Astrocyte of the spinal cord (primary cell): ENCODE data around the gene LUC7L3.
"Not testable (repeated sequence)": the region's sequence is repeated elsewhere in the genome, so short reads cannot be mapped to it uniquely, and the experiment has no call there.

Source experiments
- DNase-seq: peaks from one replicate; pipeline ENCODE4 v3.0.0; 2011; ENCODE audit warnings: low read depth, low spot score
- H3K4me3 ChIP-seq: 2 replicates; pipeline ENCODE4 v1.5.1; 2011; ENCODE audit warnings: low read depth, mild to moderate bottlenecking, low read length, moderate library complexity
- in situ Hi-C: cut with HindIII; loops from 2 replicates; pipeline ENCODE4 v1.10.0; 2017; ENCODE audit warnings: low sequenced_read_pairs
- TF ChIP-seq, protein P1 (sequence below): IDR thresholded peaks from 2 replicates; pipeline ENCODE4 v1.5.1; 2012; ENCODE audit warnings: low read depth, mild to moderate bottlenecking, low read length, inconsistent platforms

LUC7L3 gene

DNA sequence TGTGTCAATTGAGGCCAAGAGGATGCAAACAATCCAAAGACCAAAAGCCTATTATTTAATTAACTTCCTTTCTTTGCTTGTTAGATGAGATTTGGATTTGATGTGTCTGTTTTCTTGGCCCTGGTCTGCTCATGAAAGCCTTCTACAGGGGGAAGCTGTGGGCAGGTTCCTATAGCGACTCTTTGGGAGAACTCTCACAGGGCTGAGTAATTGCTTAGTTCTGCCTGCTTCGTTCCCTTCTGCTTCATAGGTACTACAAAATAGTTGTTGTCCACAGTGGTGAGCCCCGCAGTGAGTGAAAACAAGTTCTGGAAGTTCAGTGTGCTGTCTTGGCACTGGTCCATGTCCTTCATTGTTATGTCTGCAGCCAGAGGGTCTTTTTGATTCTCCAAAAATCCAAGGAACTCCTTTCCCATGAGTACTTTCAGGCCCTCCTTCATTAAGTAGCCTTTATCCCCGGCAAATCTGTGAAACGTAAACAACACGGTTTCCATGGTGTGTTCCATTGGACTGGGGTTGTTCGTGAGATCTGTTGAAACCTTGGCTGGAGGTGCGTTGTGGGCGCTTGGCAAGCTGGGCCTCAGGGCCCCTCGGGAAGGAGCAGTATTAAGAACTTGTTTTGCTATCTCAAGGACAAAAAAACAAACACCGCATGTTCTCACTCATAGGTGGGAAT, 77.9 kb downstream of the LUC7L3 start:
- TF ChIP-seq, protein P1, sequence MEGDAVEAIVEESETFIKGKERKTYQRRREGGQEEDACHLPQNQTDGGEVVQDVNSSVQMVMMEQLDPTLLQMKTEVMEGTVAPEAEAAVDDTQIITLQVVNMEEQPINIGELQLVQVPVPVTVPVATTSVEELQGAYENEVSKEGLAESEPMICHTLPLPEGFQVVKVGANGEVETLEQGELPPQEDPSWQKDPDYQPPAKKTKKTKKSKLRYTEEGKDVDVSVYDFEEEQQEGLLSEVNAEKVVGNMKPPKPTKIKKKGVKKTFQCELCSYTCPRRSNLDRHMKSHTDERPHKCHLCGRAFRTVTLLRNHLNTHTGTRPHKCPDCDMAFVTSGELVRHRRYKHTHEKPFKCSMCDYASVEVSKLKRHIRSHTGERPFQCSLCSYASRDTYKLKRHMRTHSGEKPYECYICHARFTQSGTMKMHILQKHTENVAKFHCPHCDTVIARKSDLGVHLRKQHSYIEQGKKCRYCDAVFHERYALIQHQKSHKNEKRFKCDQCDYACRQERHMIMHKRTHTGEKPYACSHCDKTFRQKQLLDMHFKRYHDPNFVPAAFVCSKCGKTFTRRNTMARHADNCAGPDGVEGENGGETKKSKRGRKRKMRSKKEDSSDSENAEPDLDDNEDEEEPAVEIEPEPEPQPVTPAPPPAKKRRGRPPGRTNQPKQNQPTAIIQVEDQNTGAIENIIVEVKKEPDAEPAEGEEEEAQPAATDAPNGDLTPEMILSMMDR: no peak
- peak; percentile 4 for DNase-seq
- no peak overlapping the region for H3K4me3 ChIP-seq
- in situ Hi-C loops: no loop called here

DNA sequence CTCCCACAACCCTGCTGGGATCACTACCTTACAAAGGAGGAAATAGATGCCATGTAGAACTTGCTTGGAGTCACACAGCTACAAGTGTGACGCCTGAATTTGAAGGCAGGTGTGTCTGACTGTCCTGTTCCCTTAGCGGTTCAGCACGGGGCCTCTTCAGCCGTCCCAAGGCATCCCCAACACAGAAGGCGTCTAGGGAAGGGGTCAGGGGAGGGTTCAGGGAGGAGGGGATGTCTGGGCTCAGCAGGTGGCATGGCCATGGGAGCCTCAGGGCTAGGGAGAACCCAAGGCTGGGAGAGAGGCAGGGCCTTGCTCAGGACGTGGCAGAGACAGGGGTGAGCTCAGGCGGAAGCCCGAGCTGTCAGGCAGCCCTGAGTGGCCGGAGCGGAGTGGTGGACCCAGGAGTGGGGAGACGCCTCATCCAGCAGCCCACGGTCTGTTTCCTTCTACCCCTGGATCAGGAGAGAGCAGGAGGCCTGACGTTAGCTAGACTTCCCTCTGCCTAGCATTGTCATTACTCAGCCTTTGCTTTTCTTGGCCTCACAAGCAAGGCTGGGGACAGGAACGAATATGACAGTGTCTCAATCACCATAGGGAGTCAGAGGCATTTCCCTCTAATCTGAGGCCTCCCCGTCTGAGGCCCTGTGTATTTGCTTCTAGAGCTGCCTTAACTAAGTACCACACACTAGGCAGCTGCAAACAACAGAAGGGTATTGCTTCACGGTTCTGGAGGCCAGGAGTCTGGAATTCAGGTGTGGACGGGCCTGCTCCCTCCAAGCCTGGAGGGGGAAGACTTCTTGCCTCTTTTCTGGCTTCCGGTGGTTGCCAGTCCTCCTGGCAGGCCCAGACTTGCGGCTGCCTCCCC, 79.3 kb downstream of the LUC7L3 start:
- H3K4me3 ChIP-seq: no peak overlapping the region
- TF ChIP-seq, protein P1: no peak
- in situ Hi-C loops: no loop called here

DNA sequence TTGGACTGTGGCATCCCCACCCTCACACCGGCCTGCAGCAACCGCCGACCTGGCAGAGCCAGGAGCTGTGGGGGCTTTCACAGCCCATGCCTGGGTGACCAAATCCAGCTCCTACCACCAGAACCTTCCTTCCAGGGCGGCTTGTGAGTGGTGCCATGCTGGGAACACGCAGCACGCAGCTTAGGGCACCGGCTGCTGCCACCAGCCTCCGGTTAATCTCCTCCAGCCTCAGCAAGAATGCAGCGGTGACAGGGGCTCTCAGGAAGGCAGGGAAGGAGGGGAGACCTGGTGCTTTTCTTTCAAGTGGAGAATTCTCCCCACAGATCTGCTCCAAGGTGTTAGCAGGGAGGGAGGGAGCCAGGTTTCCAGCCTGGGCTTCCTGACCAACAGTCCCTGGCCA, 80.2 kb downstream of the LUC7L3 start:
- DNase-seq: no peak
- in situ Hi-C loops: no loop called here
- TF ChIP-seq, protein P1: no peak
- no peak overlapping the region for H3K4me3 ChIP-seq

More for the DNA sequence above, 79.3 kb downstream of the LUC7L3 start:
- DNase-seq: no peak

DNA sequence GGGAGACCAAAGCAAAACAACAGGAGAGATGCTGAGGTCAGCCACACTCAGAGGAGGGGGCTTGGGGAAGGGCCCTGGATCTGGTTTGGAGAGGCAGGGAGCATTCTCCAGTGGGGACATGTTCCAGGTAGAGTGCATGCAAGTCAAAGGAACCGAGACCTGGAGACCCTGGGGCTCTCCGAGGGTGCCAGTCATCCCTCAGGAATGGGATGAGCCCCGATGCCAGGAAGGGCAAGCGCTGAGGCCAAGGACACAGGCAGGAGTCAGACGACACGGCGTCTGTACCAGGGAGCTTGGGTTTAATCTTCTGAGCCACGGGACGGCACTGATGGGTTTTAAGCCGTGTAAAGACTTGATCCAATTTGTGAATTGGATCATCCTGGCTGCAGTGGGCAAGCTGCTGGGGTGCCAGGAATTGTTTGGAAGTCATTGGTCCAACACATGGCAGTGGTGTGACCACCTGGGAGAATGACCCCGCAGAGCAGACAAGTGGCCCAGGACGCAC, 80.8 kb downstream of the LUC7L3 start:
- no peak overlapping the region for H3K4me3 ChIP-seq
- in situ Hi-C loops: no loop called here
- TF ChIP-seq, protein P1: no peak
- no peak for DNase-seq

DNA sequence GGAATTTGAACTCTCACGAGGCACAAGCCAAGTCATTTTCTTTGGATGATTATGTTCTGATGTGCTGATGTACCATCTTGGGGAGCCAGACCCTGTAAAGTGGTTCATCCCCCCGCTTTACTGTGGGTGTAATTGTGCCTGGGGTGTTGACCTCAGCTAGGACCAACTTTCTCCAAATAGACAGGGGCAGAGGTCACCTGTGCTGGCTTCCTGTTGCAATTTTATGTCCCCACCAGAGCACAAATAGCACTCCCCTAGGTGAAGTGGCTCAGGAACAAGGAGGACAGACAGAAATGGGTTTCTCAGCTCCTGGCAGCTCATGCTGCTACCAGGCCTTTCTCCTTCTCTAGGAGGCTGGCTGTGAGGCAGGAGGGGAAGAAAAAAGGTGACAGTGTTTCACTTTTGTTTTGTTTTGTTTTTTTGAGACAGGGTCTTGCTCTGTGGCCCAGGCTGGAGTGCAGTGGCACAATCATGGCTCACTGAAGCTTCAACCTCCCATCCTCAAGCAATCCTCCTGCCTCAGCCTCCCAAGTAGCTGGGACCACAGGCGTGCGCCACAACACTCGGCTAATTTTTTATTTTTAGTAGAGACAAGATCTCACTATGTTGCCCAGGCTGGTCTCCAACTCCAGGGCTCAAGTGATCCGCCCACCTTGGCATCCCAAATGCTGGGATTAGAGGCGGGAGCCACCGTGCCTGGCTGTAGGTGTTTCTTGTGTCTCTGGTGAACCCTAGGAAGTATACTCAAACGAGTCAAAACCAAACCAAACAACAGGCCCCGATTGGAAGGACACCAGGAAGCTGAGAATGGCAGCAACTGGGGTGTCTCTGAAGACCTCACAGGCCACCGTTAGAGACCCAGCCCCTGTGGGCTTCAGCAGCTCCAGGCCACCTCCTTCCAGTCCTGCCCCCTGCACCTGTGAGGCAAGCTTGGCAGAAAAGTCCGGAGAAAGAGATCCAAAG, 83.5 kb downstream of the LUC7L3 start:
- TF ChIP-seq, protein P1: no peak
- in situ Hi-C loops: no loop called here
- DNase-seq: no peak
- no peak overlapping the region for H3K4me3 ChIP-seq

DNA sequence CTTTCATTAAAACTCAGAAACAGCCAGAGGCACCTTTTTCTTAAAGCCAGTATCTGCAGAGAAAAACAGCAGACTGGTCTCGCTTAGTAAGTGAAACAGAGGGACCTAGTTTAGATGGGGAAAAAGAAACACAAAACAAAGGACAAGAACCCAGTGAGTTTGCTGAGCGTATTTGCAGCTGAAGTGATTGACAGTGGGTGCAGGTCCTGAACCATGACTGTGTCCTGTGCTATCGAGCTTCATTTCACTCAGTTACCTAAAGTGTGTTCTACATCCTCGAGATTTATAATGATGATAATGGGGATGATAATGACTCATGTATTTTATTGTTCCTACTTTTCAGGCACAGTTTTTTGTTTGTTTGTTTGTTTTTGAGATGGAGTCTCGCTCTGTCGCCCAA, 84.3 kb downstream of the LUC7L3 start:
- in situ Hi-C loops: no loop called here
- TF ChIP-seq, protein P1: no peak
- H3K4me3 ChIP-seq: no peak overlapping the region
- no peak for DNase-seq

DNA sequence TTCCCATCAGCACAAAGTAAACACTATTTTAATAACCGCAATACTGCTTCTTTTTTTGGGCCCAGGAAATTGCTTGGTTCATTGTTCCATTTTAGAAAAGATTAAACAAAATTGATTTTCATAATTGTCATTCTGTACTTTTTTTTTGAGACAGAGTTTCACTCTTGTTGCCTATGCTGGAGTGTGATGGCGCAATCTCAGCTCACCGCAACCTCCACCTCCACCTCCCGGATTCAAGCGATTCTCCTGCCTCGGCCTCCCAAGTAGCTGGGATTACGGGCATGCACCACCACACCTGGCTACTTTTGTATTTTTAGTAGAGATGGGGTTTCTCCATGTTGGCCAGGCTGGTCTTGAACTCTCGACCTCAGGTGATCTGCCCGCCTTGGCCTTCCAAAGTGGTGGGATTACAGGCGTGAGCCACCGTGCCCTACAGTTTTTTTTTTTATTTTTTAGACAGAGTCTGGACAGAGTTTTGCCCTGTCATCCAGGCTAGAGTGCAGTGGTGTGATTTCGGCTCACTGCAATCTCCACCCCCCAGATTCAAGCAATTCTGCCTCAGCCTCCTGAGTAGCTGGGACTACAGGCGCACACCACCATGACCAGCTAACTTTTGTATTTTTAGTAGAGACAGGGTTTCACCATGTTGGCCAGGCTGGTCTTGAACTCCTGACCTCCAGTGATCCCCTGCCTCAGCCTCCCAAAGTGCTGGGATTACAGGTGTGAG, 85.5 kb downstream of the LUC7L3 start:
- DNase-seq, H3K4me3 ChIP-seq, in situ Hi-C loops: not testable (repeated sequence)
